NCI-H187 (cell line): Measurements from ENCODE around the gene ADAMTS2.

Experiments
- DNase-seq, 2 experiments: peaks; one replicate each; lab custom pipeline; 2025; lab: John Stamatoyannopoulos, UW

The ADAMTS2 gene

GRCh38 chr5:179160584-179160983, 184.7 kb downstream of the ADAMTS2 start:
- DNase-seq, result no peak

GRCh38 chr5:179158556-179158955, 186.7 kb downstream of the ADAMTS2 start:
- DNase-seq, result no peak

GRCh38 chr5:179154991-179155955, 190.0 kb downstream of the ADAMTS2 start:
- DNase-seq, result no peak

- DNase-seq, result no peak
These were observed 190.8 kb downstream of the ADAMTS2 start for GRCh38 chr5:179154346-179154990.

- DNase-seq, result no peak
These were observed 191.3 kb downstream of the ADAMTS2 start for GRCh38 chr5:179153921-179154345.

GRCh38 chr5:179153341-179153901, 191.8 kb downstream of the ADAMTS2 start:
- DNase-seq, result no peak

- DNase-seq, result no peak
These were observed 192.3 kb downstream of the ADAMTS2 start for GRCh38 chr5:179152941-179153340.

GRCh38 chr5:179152144-179152895, 192.9 kb downstream of the ADAMTS2 start:
- DNase-seq, result no peak

GRCh38 chr5:179151286-179152118, 193.8 kb downstream of the ADAMTS2 start:
- no peak for DNase-seq

- no peak for DNase-seq
These were observed 195.2 kb downstream of the ADAMTS2 start for GRCh38 chr5:179150011-179150410.

- DNase-seq, result no peak
These were observed 196.0 kb downstream of the ADAMTS2 start for GRCh38 chr5:179149278-179149677.

- no peak for DNase-seq
These were observed 196.5 kb downstream of the ADAMTS2 start for GRCh38 chr5:179148703-179149170.

- DNase-seq, result no peak
These were observed 197.1 kb downstream of the ADAMTS2 start for GRCh38 chr5:179147991-179148702.

GRCh38 chr5:179146277-179146676, 199.0 kb downstream of the ADAMTS2 start:
- no peak for DNase-seq

- no peak for DNase-seq
These were observed 201.8 kb downstream of the ADAMTS2 start for GRCh38 chr5:179143446-179143845.

- DNase-seq, result no peak
These were observed 202.6 kb downstream of the ADAMTS2 start for GRCh38 chr5:179142434-179143198.

- no peak for DNase-seq
These were observed 203.4 kb downstream of the ADAMTS2 start for GRCh38 chr5:179141867-179142266.

GRCh38 chr5:179140293-179140692, 205.0 kb downstream of the ADAMTS2 start:
- DNase-seq, result no peak

- DNase-seq, result no peak
These were observed 205.4 kb downstream of the ADAMTS2 start for GRCh38 chr5:179139936-179140235.
